Stimulated activated CD8-positive, alpha-beta memory T cell treated with anti-CD3 and anti-CD28 coated beads, Interleukin-15, amount 100 ng/mL, for 1 hour (primary cell): ENCODE results near the gene ENHO.
A peak's percentile ranks its signal among the peaks of the same experiment; 100 is the strongest.
"Not testable (repeated sequence)": the region's sequence is repeated elsewhere in the genome, so short reads cannot be mapped to it uniquely, and the experiment has no call there.

Experiments used
- DNase-seq: peaks from one replicate; pipeline ENCODE4 v3.0.0-alpha.2; 2020; ENCODE audit warnings: low read depth

The ENHO gene

DNA sequence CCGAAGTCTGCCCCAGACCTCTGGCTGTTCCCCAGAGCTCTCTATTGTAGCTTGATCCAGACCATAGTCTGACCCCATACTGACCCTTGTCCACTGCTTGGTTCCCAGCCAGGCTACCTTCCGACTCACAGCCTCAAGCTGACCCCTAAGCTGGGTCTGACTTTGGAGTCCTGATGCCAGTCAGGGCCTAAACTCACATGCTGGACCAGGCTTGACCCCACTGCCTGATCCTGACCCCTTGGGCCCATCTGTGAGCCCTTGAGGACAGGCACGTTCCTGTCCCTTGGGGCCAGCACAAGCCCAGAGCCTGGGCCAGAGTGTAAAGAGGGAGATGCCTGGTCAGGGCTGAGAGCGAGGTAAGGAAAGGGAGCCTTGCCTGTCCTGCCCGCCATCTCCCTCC lies 32.7 kb upstream of the ENHO start:
- DNase-seq: no peak

DNA sequence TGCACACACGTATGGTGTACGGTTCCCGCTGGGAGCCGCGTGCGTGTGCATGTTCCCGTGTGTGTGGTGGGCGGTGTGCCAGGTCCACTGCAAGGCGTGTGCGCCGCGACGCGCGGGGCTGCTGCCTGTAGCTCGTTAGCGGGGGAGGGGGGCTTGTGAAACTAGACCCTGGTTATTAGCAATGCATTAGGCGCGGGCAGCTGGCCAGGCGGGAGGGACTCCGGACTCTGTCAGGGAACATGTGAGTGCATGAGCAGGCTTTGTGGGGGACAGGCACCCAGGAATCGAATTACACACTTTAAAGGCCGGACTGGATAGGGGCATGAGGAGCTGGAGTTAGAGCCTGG lies 32.2 kb upstream of the ENHO start:
- no peak for DNase-seq

DNA sequence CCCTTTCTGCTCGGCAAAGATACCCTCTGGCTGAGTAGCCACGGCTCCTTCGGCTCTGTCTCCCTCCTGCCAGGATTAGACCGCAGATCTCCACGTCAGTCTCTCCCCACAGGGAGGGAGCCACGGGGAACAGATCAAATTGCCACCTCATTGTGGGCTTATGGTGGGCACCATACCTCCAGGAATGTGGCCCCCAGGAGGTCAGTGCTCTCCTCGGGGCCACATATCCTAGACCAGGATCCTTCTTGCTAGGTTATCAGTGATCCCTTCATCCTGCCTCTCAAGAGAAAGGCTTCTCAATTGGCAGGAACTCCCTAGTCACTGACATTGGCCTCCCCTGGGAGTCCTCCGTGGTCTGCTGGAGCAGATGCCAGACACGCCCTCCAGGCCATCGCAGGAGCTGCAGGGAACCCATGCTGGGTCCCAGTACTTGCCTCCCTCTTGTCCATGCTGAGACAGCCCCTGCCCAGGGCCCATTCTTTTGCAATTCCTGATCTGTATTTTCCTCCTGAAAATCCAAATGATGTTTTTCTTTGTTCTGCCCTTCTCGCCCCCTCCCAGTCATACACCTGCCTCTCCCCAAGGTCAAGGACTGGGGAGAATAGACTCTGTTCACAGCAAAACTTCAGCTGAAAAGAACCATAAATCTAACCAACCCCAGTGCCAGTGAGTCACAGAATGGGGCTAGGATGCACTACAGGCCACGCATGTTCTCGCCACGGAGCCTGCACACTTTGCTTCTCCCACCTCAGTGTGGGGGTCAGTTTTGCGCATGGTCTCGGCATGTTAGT lies 31.6 kb upstream of the ENHO start:
- no peak for DNase-seq

DNA sequence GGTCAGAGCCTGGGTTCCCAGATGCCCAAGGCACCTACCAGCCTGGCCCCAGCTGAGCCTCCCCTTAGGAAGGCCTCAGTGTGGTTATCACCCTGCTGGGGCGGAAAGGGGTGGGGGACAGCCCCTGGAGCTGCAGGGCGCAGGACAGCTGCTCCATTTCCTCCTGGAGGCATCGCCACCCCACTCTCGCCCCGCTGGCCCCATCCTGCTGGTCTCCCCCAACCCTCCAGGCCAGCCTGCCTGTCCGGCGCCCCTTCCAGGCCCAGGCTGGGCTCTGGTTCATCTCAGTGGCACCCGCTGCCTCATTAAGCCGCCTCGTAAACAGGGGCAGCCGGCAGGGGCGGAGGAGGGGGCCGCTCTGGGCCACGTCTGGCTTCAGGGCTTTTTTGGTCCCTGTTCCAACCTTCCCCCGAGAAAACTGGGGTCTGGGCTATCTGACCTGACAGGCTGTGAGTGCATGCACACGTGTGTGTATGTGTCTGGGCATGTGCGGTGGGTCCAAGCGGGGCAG lies 30.8 kb upstream of the ENHO start:
- DNase-seq: no peak

- DNase-seq: no peak
These were observed 30.2 kb upstream of the ENHO start for GRCh38 chr9:34552986-34553385.

DNA sequence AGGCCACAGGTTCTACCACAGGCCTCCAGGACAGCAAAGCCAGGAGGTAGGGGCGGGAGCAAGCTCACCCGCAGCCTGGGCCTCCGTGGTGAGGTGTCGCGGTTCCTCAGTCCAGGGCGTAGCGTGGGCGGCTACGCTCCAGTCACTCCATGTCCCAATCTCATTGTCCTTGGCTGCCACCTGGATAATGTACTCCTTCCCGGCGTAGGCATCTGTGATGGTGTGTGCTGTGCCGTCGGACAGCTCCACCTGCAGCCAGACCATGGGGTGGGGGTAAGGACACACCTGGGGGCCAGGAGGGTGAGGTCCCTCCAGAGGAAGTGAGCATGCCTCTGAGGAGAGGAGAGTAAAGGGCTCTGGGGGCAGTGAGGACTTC lies 29.8 kb upstream of the ENHO start:
- DNase-seq: no peak

- DNase-seq: no peak
These were observed 29.2 kb upstream of the ENHO start for GRCh38 chr9:34551751-34552605.

DNA sequence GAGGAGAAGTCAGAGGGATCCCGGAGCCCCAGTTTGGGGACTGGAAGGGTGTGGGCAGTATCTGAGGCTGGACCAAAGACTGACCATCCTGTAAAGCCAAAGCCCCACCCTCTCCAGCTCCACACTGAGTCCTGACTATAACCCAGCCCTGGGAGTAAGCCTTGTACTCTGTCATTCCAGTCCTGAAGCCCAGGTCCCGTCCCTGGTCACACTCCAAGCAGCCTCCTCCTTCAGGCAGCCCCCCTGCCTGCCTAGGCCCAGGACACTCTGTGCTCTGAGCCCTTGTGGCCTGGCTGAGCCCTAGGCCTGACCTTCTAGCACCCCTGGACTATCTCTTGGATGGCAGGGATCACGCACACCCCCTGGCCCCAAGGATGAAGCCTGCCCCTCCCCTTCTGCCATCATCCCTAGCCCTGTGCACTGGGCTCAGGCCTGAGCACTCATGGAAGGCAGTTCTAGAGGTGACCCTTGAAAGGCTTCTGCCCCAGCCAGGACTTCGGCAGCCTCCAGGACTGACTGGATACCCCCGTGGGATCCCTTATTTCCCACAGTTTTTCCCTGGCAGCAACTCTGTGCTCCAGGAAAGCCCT lies 28.0 kb upstream of the ENHO start:
- DNase-seq: no peak

DNA sequence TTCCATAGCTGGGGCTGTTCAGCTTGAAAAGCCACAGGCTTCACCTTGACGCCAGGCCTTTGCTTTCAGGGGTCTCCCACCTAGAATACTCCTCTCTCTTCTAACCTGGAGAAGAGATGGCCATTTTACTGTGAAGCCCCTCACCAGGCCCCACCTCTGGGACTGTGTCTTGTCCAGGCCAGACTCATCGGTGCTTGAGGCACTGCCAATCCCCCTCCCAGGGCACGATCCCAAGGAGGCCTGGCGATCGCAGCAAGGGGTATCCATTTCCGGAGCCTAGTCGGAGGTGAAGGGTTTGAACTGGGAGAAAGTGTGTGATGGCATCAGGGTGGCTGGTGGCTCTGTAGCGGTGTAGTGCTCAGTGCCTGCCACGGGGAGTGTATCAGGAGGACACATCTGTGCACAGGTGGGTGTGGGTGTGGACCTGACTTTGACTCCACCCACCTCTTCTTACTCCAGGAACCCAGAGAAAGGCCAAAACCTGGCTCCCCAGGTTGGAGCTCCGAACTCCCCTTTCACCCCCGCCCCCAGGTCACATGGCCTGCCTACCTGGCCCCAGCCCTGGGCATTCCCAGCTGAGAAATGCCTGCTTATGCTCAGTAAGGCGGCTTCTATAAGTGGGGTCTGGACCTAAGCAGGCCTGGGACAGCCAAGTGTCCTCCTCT lies 27.4 kb upstream of the ENHO start:
- no peak for DNase-seq

DNA sequence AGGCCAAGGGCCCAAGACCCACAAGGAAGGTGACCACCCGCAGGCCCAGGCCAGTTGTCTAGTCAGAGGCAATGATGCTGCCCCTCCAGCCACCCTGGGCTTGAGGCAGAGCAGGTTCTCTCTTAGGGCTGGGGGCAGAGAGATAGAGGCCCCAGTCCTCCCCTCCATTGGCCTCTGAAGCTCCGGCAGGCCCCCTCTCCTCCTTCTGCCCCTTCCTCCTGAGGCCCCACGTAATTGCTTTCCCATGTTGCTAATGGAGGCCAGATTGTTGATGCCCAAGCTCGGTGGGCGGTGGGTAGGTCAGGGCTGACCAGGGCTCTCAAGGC lies 26.6 kb upstream of the ENHO start:
- no peak for DNase-seq

GRCh38 chr9:34547960-34548611 lies 25.3 kb upstream of the ENHO start:
- no peak for DNase-seq

DNA sequence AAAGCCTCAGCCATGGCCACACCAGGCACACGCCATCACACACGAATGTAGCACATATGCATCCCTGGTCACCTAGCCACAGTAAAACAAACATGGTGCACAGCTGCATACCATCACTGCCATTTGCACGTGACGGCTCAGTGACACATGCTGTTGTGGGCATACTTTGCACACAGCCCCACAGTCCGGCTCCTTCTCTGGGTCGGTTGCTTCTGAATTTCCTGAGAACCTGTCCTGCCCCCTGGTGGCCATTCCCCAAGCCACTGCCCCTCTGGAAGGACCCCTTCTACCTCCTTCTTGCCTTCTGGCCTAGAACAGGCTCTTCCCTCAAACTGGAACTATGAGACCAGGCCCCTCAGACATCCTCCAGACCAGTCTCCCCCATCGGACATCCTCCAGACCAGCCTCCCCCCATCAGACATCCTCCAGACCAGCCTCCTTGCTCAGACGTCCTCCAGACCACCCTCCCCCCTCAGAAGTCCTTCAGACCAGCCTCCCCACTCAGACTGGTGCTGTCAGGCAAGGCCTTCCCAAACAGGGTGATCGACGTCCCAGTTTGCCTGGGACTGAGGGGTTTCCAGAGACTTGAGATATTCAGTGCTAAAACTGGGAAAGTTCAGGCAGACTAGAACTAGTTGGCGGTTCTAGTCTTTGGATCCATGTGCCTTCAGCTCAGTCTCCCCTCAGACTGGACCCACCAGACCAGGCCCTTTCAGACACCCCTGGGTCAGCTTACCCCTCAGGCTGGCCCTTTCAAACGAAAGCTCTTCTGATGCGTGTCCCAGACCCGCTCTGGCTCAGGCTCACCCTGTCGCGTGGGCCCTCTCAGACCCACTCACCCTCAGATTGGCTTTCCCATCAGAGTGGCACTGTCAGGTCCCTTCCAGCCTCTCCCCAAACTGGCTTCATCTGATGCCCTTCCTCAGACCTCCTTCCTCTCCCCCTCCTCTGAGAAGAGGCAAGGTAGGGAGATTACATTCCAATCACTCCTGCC lies 24.3 kb upstream of the ENHO start:
- peak; percentile 23 for DNase-seq

DNA sequence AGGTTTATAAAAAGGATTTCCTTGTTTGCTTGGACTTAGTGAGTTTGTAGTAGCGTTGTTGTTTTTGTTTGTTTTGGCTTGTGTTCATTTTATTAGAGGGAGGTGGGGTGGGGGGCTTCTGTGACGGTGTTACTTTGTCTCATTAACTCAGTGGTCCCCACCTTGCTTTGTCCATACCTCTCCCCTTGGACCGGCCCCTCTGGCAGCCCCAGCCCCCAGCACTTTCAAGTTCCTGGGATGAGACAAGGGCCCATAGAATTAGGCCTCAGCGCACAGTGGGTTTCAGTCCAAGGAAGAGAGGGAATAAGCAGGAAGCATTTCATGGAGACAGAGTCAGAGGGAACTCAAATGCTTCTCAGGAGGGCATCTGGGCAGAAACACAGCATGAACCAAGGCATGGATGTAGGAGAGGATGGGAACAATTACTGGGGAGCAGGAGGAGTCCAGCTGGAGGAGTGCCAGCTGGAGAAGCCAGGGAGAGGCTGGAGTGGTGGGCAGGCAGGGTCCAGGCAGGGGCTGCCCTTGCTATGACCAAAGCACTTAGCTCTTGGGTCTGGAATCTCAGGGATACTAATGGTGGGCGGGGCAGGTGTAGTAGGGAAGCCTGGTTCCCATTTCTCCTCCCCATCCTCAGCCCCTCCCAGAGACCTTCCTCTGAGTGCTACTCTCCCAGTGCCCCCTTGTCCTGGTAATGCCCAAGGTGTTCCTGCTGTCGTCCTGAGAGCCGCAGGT lies 23.5 kb upstream of the ENHO start:
- no peak for DNase-seq

DNA sequence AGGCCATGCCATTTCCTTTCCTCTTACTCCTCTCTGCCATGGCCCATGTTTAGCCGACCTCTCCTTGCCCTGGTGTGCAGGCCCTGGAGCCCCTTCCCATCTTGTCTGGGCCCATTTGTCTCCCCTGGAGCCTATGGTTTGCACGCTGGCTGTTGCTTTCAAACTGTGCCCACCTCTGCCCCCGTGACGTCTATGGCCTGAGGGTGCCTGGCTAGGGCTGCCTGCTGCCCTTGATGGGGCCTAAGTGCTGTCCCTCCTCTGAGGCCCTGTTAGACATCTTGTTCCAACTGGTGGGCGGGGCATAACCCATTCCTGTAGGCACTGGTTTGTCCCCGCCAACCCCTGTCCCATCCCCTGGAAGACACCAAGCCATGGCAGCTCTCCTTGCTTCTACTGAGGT lies 22.7 kb upstream of the ENHO start:
- no peak for DNase-seq

DNA sequence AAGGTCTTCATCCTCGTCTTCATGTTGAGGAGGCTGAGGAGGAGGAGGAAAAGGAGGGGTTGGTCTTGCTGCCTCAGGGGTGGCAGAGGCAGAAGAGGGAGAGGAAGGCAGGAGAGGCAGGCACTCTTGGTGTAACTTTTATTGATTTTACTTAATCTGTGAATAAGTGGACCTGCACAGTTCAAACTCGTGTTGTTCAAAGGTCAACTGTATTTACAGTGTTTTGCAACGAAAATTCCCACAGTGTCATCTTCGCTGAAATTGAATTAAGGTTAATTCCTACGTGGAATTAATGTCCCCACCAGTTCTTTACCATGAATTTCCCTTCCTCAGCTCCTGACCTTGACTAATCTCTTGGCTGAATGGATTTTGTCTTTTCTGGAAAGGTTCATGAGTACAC lies 21.2 kb upstream of the ENHO start:
- no peak for DNase-seq

DNA sequence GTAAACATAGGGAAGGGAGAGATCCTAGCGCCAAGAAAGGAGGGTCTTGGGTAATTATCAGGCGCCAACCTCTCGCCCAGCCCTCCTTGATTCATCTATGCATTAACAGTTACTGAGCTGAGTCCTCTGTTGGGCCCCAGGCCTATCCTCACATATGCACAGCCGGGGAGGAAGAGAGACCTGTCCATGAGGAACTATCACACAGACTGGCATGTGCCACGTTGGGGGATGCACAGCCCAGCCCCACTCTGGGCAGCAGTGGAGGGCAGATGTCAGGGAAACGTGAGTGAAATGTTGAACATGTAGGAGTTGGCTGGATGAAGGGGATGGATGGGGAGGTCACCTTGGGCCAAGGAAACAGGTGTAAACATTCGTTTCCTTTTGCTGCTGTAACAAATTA lies 18.8 kb upstream of the ENHO start:
- DNase-seq: no peak

DNA sequence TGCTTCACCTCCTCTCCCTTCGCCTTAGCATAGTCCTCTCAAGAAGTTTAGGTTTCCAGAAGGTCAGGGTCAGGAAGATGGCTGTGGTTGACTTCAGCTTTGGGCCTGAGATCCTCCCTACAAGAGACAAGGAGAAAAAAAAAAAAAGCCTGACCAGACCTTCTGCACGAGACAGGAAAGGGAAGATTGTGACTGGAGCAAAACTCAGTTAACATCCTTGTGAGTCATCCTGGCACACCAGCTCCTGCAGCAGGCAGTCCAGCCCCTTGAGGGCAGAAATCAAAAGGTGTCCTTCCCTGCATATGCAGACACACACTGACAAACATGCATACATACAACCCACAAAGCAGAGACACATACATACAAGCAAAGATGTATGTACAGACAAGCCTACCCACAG lies 18.0 kb upstream of the ENHO start:
- DNase-seq: no peak

GRCh38 chr9:34536685-34537084 lies 13.9 kb upstream of the ENHO start:
- no peak for DNase-seq

GRCh38 chr9:34532041-34532440 lies 9.3 kb upstream of the ENHO start:
- not testable (repeated sequence) for DNase-seq

DNA sequence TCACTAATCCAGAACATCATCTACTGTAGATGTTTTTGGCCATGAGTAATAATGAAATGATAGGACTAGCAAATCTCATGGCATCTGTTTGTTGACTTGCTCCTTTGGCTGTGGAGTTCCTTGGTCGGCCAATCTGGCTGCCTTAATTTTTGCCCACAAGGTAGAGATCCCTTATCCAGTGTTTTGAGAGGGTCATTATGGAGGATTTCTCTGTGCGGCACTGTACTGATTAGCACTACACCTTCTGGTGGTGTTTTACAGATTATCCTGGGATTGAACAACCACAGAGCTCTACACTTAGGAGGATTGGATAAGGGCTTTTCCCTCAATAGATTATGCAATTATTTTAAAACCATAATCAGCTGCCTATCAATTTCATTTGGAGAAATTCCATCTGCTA lies 3.2 kb upstream of the ENHO start:
- no peak for DNase-seq
